Measurements from ENCODE around the gene KANK3. TPM values are rescaled to one million over a fixed set of nuclear protein-coding genes. Genes with fewer than 3 reads are reported as not detected.

KANK3 gene
- total RNA-seq, 4 donors from 2014 or later: 7.1 to 48.7 (median 18.9) TPM

Small RNA genes lying within 50 kb of the gene (small RNA-seq; reads per million reads assigned to genes)
- gene MIR4999: not detected

Other genes starting within 250 kb of the KANK3 start
- gene FBN3, start 193.7 kb downstream of the KANK3 start, total RNA-seq: not detected
- gene CERS4, start 133.9 kb downstream of the KANK3 start, total RNA-seq: 10 to 100 TPM; 18.4 to 34.1 (median 26.6) TPM
- 100 to 1,000 TPM in 2 of 4 donors, 10 to 100 TPM in 2; 49.3 to 126 (median 79.3) TPM for gene CD320, start 34.9 kb downstream of the KANK3 start, total RNA-seq
- gene NDUFA7, start 21.9 kb downstream of the KANK3 start, total RNA-seq: 10 to 100 TPM; 14.5 to 44.2 (median 33.1) TPM
- gene RPS28, start 21.8 kb downstream of the KANK3 start, total RNA-seq: 100 to 1,000 TPM; 420 to 679 (median 534) TPM
- gene ANGPTL4, start 20.9 kb upstream of the KANK3 start, total RNA-seq: 100 to 1,000 TPM in 3 of 4 donors, 10 to 100 TPM in 1; 62.6 to 405 (median 250) TPM
- 10 to 100 TPM; 31.6 to 55.6 (median 41.2) TPM for gene RAB11B, start 47.1 kb upstream of the KANK3 start, total RNA-seq
- gene MARCHF2, start 70.0 kb upstream of the KANK3 start, total RNA-seq: 100 to 1,000 TPM; 167 to 296 (median 203) TPM
- gene HNRNPM, start 101.7 kb upstream of the KANK3 start, total RNA-seq: 100 to 1,000 TPM in 3 of 4 donors, 10 to 100 TPM in 1; 80.4 to 158 (median 111) TPM
- 1 to 10 TPM in 3 of 4 donors, under 1 TPM in 1; 0.56 to 4.6 (median 1.9) TPM for gene PRAM1, start 159.4 kb upstream of the KANK3 start, total RNA-seq
- gene ZNF414, start 170.9 kb upstream of the KANK3 start, total RNA-seq: 1 to 10 TPM; 4.6 to 7.8 (median 7.4) TPM
- 10 to 100 TPM; 13.9 to 86.7 (median 39.9) TPM for gene MYO1F, start 234.2 kb upstream of the KANK3 start, total RNA-seq